Endothelial cell of umbilical vein (primary cell): Measurements from ENCODE around the gene PSTK.

Experiments
- EZH2 ChIP-seq: IDR thresholded peaks from 2 replicates; pipeline ENCODE4 v1.6.1; 2012; ENCODE audit warnings: borderline replicate concordance, low read depth, mild to moderate bottlenecking, moderate library complexity, low read length, inconsistent platforms; ENCODE audit not compliant: severe bottlenecking
- POLR2A ChIP-seq: IDR thresholded peaks from 2 replicates; pipeline ENCODE4 v1.6.1; 2012; ENCODE audit warnings: low read depth, mild to moderate bottlenecking, control low read depth, low read length

DNA sequence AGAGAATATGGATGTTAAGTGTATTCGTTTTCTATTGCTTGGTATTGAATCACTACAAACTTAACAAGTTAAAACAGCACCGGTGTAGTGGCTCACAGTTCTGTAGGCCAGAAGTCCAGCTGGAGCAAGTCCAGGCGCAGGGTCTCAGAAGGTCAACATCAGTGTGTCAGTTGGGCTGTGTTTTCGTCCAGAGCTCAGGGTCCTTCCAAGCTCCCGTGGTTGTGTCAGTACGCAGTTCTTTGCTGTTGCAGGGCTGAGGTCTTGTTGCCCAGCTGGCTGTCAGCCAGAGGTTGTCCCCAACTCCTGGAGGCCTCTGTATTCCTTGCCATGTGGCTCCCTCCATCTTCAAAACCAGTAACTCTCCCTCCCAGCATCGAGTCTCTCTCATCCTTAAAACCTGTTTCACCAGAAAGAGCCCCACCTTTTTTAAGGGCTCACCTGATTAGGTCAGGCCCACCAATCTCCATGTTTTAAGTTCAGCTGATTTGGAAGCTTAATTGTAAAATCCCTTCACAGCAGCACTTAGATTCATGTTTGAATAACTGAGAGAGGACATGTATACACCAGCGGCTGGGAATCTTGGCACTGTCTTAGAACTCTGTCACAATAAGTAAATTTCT is 55.4 kb downstream of the PSTK start:
- TF ChIP-seq POLR2A (no peak), EZH2 (no peak)
